Breast epithelium (tissue), 4 donors: Measurements from ENCODE around the gene BFSP2. TPM values are rescaled to one million over a fixed set of nuclear protein-coding genes. Genes with fewer than 3 reads are reported as not detected.
"Not testable (repeated sequence)": the region's sequence is repeated elsewhere in the genome, so short reads cannot be mapped to it uniquely, and the experiment has no call there.

ENCODE experiments used
- DNase-seq, 2 donors: peaks; one replicate each; pipeline ENCODE4 v3.0.0-alpha.2; 2019; ENCODE audit warnings: low spot score in 2 of 2
- H3K27ac ChIP-seq, 2 donors: fragments of 200-600 bp; sonication (generic) in 1 of 2; one replicate each; pipeline ENCODE4 v1.5.1; 2016 to 2019; ENCODE audit warnings: mild to moderate bottlenecking in 1 of 2
- H3K27me3 ChIP-seq, 2 donors: fragments of 200-600 bp; sonication (generic) in 1 of 2; one replicate each; pipeline versions ENCODE4 v1.5.1 to v1.6.0; 2017 to 2019; ENCODE audit warnings: control low read depth in 1 of 2, mild to moderate bottlenecking in 1 of 2
- H3K36me3 ChIP-seq: fragments of 200-600 bp; one replicate; pipeline ENCODE4 v1.5.1; 2019
- H3K4me1 ChIP-seq, 2 donors: fragments of 200-600 bp; sonication (generic); one replicate each; pipeline ENCODE4 v1.5.1; 2016 to 2019; ENCODE audit warnings: control low read depth in 1 of 2
- H3K4me3 ChIP-seq, 3 donors: fragments of 200-600 bp; sonication (generic); 1 replicate in 2 of 3; 2 replicates in 1 of 3; pipeline ENCODE4 v1.5.1; 2016 to 2019; ENCODE audit warnings: mild to moderate bottlenecking in 3 of 3, moderate library complexity in 2 of 3
- H3K9me3 ChIP-seq, 2 donors: fragments of 200-600 bp; sonication (generic) in 1 of 2; one replicate each; pipeline ENCODE4 v1.5.1; 2016 to 2019; ENCODE audit warnings: control low read depth in 1 of 2
- POLR2A ChIP-seq: fragments of 450-650 bp; IDR thresholded peaks from one replicate; pipeline ENCODE4 v1.6.1; 2016; ENCODE audit warnings: antibody characterized with exemption, mild to moderate bottlenecking, moderate library complexity
- POLR2AphosphoS5 ChIP-seq, 3 donors: sonication (generic); formaldehyde crosslinking; IDR thresholded peaks; one replicate each; pipeline ENCODE4 v1.6.1; 2017; ENCODE audit warnings: antibody characterized with exemption in 3 of 3
- intact Hi-C: fragments of 100-400 bp; cut with DNase I; formaldehyde crosslinking; loops from one replicate; pipeline ENCODE4 v1.15.1; 2023; ENCODE audit warnings: low total_unique reads
- total RNA-seq, 3 donors: library from RNA; depleted of rRNA; stranded (reverse); fragments of >200 nt; gene quantifications; one replicate each; pipeline ENCODE4 v1.1.0, GENCODE V29; 2016
- TF ChIP-seq, protein P1 (sequence below), 3 donors: fragments of 450-650 bp; IDR thresholded peaks; one replicate each; pipeline ENCODE4 v1.5.1; 2016 to 2017; ENCODE audit warnings: antibody characterized with exemption in 3 of 3, mild to moderate bottlenecking in 3 of 3, moderate library complexity in 3 of 3

Gene BFSP2
- total RNA-seq, 3 donors from 2014 or later, result not detected

DNA sequence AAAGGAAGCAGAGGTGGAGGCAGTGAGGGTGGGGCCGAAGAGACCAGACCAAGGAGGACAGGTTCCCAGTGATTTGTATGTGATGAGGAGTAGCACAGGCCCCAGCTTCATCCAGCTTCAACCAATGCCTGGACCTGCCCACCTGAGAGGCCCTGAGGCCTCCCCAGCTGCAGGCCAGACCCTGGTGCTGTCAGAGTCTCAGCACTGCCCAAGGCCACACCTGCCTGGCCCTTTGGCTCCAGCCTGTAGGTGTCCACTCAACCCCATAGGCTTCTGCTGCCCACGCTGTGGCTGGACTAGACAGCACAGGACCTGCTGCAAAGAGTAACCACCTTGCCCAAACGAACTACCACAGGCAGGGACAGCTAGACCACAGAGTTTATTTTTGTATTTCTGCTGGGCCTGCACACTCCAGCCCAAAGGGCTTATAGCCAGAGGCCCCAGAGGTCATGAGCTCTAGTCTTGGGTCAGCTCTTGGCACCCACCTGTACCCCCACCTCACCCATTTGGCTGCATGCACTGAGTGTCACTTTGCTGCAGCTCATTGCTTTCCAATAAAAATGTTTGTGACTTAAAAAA, 91.7 kb downstream of the BFSP2 start:
- no peaks in the 10 kb centered on the region for H3K9me3 ChIP-seq
- H3K27ac ChIP-seq, result no peak overlapping the region
- DNase-seq, result no peak
- H3K27me3 ChIP-seq, result no peaks in the 10 kb centered on the region
- H3K4me3 ChIP-seq, result no peak overlapping the region
- intact Hi-C loops, result no loop called here
- no peaks in the 10 kb centered on the region for H3K36me3 ChIP-seq
- H3K4me1 ChIP-seq, result no peaks in the 10 kb centered on the region
- TF ChIP-seq POLR2A (no peak), POLR2AphosphoS5 (IDR thresholded peaks at IDR 0.05) (no peak)
- TF ChIP-seq, protein P1, sequence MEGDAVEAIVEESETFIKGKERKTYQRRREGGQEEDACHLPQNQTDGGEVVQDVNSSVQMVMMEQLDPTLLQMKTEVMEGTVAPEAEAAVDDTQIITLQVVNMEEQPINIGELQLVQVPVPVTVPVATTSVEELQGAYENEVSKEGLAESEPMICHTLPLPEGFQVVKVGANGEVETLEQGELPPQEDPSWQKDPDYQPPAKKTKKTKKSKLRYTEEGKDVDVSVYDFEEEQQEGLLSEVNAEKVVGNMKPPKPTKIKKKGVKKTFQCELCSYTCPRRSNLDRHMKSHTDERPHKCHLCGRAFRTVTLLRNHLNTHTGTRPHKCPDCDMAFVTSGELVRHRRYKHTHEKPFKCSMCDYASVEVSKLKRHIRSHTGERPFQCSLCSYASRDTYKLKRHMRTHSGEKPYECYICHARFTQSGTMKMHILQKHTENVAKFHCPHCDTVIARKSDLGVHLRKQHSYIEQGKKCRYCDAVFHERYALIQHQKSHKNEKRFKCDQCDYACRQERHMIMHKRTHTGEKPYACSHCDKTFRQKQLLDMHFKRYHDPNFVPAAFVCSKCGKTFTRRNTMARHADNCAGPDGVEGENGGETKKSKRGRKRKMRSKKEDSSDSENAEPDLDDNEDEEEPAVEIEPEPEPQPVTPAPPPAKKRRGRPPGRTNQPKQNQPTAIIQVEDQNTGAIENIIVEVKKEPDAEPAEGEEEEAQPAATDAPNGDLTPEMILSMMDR (IDR thresholded peaks at IDR 0.05), result no peak

DNA sequence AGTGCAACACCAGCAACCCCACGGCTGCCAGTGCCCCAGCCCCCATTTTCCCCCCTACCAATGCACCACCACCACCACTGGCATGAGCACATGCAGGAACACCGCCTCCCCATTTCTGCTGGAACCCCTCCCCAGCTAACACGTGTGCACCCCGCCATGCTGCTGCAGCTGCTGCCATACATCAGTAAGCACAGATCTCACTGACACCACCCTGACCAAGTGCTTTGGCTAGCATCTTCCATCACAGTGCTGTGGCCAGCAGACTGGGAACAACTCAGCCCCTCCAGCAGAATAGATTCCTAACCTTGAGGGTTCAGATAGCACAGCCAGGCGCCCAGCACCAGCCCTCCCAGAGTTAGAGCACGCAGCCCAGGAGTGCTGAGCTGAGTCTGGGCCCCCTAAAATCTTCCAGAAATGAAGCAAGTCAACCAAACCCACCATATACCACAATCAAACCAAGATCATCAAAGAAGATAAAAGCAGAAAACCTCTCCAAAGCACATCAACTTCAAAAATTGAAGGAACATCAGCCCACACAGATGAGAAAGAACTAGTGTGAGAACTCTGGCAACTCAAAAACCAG, 92.4 kb downstream of the BFSP2 start:
- H3K27ac ChIP-seq, result no peak overlapping the region
- no peaks in the 10 kb centered on the region for H3K36me3 ChIP-seq
- DNase-seq, result no peak
- no peaks in the 10 kb centered on the region for H3K27me3 ChIP-seq
- intact Hi-C loops, result no loop called here
- no peaks in the 10 kb centered on the region for H3K9me3 ChIP-seq
- TF ChIP-seq, protein P1 (IDR thresholded peaks at IDR 0.05), result no peak
- TF ChIP-seq POLR2A (no peak), POLR2AphosphoS5 (IDR thresholded peaks at IDR 0.05) (no peak)
- H3K4me3 ChIP-seq, result no peak overlapping the region
- H3K4me1 ChIP-seq, result no peaks in the 10 kb centered on the region

DNA sequence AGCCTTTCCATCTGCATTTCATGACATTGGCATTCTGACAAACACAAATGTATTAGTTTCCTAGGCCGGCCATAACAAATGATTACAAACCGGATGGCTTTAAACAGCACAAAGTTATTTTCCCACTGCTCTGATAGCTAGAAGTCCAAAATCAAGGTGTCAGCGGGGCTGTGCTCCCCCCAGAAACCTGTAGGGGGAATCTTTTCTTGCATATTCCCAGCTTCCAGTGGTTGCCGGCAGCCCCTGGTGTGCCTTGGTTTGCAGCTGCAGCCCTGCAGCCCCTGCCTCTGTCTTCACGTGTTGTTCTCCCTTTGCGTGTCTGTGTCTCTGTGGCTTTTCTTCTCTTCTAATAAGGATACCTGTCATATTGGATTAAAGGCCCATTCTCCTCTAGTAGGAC, 94.6 kb downstream of the BFSP2 start:
- TF ChIP-seq POLR2A (no peak), POLR2AphosphoS5 (IDR thresholded peaks at IDR 0.05) (no peak)
- TF ChIP-seq, protein P1 (IDR thresholded peaks at IDR 0.05), result no peak
- Histone ChIP-seq H3K36me3 (no peaks in the 10 kb centered on the region), H3K9me3 (no peaks in the 10 kb centered on the region), H3K4me3 (no peak overlapping the region), H3K4me1 (no peaks in the 10 kb centered on the region), H3K27ac (no peak overlapping the region), H3K27me3 (no peaks in the 10 kb centered on the region)
- intact Hi-C loops, result no loop called here
- no peak for DNase-seq

DNA sequence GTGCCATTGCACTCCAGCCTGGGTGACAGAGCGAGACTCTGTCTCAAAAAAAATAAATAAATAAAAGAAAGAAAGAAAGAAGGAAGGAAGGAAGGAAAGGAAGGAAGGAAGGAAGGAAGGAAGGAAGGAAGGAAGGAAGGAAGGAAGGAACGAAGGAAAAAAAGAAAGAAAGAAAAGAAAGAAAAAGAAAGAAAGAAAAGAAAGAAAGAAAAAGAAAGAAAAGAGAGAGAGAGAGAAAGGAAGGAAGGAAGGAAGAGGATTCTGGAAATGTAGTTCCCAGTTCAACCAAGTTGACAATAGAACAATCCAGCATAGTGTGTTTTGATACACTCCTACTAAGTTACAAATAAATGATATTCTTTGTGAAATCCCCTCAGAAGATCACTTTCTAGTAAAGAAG, 102.7 kb downstream of the BFSP2 start:
- H3K27me3 ChIP-seq, H3K4me1 ChIP-seq, H3K36me3 ChIP-seq, H3K27ac ChIP-seq, H3K9me3 ChIP-seq, H3K4me3 ChIP-seq, intact Hi-C loops, DNase-seq: not testable (repeated sequence)

DNA sequence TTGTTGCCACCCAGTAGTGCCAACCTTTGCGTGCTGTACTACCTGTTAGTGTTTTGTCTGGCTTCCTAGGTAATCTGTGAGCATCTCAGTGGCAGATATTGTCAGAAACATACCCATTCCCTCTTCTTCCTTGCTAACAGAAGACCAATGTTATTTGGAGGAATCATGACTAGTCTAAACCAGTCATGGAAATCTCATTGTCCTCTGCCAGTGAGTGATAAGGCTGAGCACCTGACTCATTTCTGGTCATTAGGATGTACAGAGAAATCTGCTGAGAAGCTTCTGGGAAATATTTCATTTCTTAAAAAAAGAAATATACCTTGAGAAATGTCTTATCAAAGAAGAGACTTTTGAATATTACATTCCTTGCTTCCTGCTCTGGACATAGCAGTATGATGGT, 103.6 kb downstream of the BFSP2 start:
- TF ChIP-seq, protein P1 (IDR thresholded peaks at IDR 0.05), result no peak
- TF ChIP-seq POLR2A (no peak), POLR2AphosphoS5 (IDR thresholded peaks at IDR 0.05) (no peak)
- no peak overlapping the region for H3K27ac ChIP-seq
- intact Hi-C loops, result no loop called here

More for the DNA sequence above, 103.6 kb downstream of the BFSP2 start:
- H3K9me3 ChIP-seq, result no peaks in the 10 kb centered on the region
- no peaks in the 10 kb centered on the region for H3K4me1 ChIP-seq
- no peaks in the 10 kb centered on the region for H3K27me3 ChIP-seq
- H3K36me3 ChIP-seq, result no peaks in the 10 kb centered on the region
- no peak overlapping the region for H3K4me3 ChIP-seq
- no peak for DNase-seq
